Measurements from ENCODE around the gene TSC22D1. TPM values are rescaled to one million over a fixed set of nuclear protein-coding genes. Genes with fewer than 3 reads are reported as not detected.

Gene TSC22D1
- total RNA-seq, 1 experiment from 2014 or later: 72.5 TPM

DNA sequence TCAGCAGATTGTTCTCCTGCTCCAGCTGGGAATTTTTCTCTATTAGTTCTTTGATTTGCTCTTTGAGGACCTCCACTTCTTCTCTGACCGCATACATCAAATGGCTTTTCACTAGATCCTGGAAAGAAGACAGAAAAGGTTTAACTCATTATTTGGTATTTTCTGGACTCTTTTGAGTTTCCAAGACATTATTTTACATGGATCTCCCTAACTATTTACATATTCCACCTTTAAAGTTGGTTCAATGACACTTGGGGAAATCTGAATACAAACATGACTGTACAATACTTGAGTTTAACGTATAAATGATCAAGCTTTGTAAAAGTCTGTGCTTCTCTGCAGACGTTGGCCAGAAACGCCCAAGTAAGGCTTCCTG is 141.4 kb downstream of the TSC22D1 start (continued):
- TF ChIP-seq, protein P1, sequence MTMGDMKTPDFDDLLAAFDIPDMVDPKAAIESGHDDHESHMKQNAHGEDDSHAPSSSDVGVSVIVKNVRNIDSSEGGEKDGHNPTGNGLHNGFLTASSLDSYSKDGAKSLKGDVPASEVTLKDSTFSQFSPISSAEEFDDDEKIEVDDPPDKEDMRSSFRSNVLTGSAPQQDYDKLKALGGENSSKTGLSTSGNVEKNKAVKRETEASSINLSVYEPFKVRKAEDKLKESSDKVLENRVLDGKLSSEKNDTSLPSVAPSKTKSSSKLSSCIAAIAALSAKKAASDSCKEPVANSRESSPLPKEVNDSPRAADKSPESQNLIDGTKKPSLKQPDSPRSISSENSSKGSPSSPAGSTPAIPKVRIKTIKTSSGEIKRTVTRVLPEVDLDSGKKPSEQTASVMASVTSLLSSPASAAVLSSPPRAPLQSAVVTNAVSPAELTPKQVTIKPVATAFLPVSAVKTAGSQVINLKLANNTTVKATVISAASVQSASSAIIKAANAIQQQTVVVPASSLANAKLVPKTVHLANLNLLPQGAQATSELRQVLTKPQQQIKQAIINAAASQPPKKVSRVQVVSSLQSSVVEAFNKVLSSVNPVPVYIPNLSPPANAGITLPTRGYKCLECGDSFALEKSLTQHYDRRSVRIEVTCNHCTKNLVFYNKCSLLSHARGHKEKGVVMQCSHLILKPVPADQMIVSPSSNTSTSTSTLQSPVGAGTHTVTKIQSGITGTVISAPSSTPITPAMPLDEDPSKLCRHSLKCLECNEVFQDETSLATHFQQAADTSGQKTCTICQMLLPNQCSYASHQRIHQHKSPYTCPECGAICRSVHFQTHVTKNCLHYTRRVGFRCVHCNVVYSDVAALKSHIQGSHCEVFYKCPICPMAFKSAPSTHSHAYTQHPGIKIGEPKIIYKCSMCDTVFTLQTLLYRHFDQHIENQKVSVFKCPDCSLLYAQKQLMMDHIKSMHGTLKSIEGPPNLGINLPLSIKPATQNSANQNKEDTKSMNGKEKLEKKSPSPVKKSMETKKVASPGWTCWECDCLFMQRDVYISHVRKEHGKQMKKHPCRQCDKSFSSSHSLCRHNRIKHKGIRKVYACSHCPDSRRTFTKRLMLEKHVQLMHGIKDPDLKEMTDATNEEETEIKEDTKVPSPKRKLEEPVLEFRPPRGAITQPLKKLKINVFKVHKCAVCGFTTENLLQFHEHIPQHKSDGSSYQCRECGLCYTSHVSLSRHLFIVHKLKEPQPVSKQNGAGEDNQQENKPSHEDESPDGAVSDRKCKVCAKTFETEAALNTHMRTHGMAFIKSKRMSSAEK (CRISPR knock-in tag; IDR thresholded peaks at IDR 0.05; ENCODE audit: borderline replicate concordance): no peak
- no peak for TF ChIP-seq NFYB (CRISPR knock-in tag; conservative IDR thresholded peaks at IDR 0.05; ENCODE audit: low read depth)

DNA sequence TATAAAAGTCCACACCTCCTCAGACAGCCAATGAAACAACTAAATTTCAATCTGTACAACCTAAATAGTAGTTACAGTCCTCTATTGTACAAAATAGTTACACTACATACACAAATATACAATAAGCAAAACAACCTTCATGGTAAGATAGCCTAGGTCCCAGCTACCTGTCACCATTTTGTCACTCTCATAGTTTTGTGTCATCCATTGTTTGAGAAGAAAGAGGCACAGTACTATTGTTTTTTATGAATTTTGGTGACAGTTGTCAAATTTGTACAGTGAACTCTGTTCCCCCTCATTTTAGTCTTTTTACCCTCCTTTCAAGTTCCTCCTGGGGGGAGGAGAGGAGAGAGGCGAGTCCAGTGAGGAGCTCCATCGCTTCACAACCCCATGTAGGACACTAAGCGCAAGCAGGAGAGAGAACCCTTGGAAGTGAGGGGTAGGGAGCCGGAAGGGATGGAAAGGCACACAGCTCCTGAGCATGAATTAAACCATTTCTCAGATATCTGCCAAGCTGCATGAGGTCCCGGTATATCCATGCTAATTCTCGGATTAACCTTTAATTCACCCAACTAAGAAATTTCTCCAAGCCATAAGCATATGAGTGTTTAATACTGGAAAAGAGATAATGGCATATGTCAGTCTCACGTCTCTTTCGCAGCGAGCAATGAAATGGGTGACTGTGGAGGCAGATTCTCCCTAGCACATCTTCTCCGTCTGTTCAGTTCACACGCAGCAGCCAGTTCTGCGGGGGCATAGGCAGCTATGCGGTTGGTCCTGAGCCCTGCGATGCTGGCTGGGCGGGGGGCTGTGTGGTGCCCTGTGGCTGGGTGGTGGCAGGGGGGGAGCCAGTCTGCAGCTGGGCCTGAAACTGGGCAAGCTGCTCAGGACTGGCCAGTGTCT is 142.0 kb downstream of the TSC22D1 start:
- ChIA-PET CTCF (no interaction called here), POLR2A (interaction anchor here (0.8 to 4.5 kb wide), 9 partner anchors 8 to 484 kb away, joined by 3 to 60 read pairs (median 4); no protein-coding TSS in a partner anchor)
- peak overlapping the region; percentile 94 for H3K4me3 Mint-ChIP-seq
- H3K27ac Mint-ChIP-seq: peak overlapping the region; percentile 90
- no peaks in the 10 kb centered on the region for H3K27me3 Mint-ChIP-seq (ENCODE audit: low read depth)
- peaks cover 23% of the 10 kb centered on the region for H3K36me3 Mint-ChIP-seq
- DNase-seq (ENCODE audit: low spot score): no peak
- H3K9me3 Mint-ChIP-seq: no peaks in the 10 kb centered on the region
- no peak for ATAC-seq
- TF ChIP-seq, protein P2, sequence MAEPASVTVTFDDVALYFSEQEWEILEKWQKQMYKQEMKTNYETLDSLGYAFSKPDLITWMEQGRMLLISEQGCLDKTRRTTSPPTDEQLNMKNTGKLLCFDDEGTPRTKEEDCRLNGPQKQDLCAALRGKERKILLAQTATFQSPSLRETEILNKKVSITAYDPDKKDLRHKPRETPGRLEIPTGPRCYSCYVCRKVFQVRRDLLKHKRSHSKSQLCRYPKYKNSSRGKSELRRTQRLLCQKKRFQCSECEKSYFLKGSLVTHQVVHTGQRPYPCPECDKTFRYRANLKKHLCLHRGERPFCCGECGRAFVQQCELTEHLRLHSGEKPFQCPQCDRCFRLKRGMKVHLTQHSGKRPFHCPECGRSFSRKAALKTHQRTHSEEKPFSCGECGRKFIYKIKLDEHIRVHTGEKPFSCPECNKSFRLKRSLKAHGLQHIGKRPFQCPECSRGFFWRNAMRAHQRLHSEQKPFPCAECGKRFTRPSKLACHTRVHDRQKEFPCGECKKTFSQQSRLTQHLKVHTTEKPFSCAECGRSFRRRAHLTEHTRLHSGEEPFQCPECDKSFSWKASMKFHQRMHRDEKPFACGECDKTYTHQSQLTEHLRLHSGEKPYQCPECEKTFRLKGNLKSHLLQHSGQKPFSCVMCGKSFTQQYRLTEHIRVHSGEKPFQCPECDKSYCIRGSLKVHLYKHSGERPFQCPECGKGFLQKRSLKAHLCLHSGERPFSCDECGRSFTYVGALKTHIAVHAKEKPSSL (CRISPR knock-in tag; conservative IDR thresholded peaks at IDR 0.05): no peak
- TF ChIP-seq ZNF396 (CRISPR knock-in tag; IDR thresholded peaks at IDR 0.05; ENCODE audit: borderline replicate concordance) (no peak), RORB (CRISPR knock-in tag; IDR thresholded peaks at IDR 0.05) (no peak), ZNF263 (CRISPR knock-in tag; IDR thresholded peaks at IDR 0.05; ENCODE audit: low read depth) (no peak), ZNF671 (CRISPR knock-in tag; IDR thresholded peaks at IDR 0.05) (no peak), SOX15 (CRISPR knock-in tag; IDR thresholded peaks at IDR 0.05) (no peak), SP1 (CRISPR knock-in tag; conservative IDR thresholded peaks at IDR 0.05) (no peak)
- TF ChIP-seq, protein P3, sequence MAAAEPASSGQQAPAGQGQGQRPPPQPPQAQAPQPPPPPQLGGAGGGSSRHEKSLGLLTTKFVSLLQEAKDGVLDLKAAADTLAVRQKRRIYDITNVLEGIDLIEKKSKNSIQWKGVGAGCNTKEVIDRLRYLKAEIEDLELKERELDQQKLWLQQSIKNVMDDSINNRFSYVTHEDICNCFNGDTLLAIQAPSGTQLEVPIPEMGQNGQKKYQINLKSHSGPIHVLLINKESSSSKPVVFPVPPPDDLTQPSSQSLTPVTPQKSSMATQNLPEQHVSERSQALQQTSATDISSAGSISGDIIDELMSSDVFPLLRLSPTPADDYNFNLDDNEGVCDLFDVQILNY (CRISPR knock-in tag; IDR thresholded peaks at IDR 0.05): no peak
- TF ChIP-seq, protein P4, sequence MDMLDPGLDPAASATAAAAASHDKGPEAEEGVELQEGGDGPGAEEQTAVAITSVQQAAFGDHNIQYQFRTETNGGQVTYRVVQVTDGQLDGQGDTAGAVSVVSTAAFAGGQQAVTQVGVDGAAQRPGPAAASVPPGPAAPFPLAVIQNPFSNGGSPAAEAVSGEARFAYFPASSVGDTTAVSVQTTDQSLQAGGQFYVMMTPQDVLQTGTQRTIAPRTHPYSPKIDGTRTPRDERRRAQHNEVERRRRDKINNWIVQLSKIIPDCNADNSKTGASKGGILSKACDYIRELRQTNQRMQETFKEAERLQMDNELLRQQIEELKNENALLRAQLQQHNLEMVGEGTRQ (CRISPR knock-in tag; IDR thresholded peaks at IDR 0.05): no peak
- H3K4me1 Mint-ChIP-seq: peaks cover 22% of the 10 kb centered on the region

DNA sequence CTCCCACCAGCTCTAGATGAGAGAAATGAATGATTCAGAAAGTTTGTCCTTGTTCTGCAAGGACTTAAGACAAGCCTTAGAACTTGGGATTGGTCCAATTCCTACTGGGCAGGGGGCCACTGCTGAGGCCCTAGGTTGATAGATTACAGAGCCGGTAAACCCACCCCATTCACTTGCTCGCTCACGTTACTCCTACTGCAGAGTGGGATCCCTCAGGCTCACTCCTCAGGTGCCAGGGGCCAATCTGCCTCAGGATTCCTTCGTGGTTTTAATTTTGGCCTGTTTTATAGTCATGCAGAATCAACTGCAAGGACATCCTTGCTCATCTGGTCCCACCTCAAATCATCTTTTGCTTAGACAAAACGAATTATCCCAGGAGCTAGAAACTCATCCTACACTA is 143.5 kb downstream of the TSC22D1 start:
- ChIA-PET CTCF (no interaction called here), POLR2A (no interaction called here)
- H3K27ac Mint-ChIP-seq: peak overlapping the region; percentile 7; the same call in 1 of the 2 replicates
- no peak for ATAC-seq
- peaks cover 2% of the 10 kb centered on the region; the same call in 1 of the 2 replicates for H3K9me3 Mint-ChIP-seq
- no peak overlapping the region for H3K4me3 Mint-ChIP-seq
- no peak for DNase-seq (ENCODE audit: low spot score)
- H3K36me3 Mint-ChIP-seq: peaks cover 23% of the 10 kb centered on the region
- H3K4me1 Mint-ChIP-seq: peaks cover 16% of the 10 kb centered on the region
- no peaks in the 10 kb centered on the region for H3K27me3 Mint-ChIP-seq (ENCODE audit: low read depth)
- TF ChIP-seq CREM (CRISPR knock-in tag; IDR thresholded peaks at IDR 0.05) (no peak), ETV6 (CRISPR knock-in tag; IDR thresholded peaks at IDR 0.05) (no peak), NR3C1 (CRISPR knock-in tag; conservative IDR thresholded peaks at IDR 0.05; ENCODE audit: low read depth) (no peak), RELA (CRISPR knock-in tag; IDR thresholded peaks at IDR 0.05; ENCODE audit: borderline replicate concordance) (no peak)
- TF ChIP-seq, protein P3 (CRISPR knock-in tag; IDR thresholded peaks at IDR 0.05): no peak
- TF ChIP-seq, protein P5, sequence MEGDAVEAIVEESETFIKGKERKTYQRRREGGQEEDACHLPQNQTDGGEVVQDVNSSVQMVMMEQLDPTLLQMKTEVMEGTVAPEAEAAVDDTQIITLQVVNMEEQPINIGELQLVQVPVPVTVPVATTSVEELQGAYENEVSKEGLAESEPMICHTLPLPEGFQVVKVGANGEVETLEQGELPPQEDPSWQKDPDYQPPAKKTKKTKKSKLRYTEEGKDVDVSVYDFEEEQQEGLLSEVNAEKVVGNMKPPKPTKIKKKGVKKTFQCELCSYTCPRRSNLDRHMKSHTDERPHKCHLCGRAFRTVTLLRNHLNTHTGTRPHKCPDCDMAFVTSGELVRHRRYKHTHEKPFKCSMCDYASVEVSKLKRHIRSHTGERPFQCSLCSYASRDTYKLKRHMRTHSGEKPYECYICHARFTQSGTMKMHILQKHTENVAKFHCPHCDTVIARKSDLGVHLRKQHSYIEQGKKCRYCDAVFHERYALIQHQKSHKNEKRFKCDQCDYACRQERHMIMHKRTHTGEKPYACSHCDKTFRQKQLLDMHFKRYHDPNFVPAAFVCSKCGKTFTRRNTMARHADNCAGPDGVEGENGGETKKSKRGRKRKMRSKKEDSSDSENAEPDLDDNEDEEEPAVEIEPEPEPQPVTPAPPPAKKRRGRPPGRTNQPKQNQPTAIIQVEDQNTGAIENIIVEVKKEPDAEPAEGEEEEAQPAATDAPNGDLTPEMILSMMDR (IDR thresholded peaks at IDR 0.05): no peak
- TF ChIP-seq, protein P6, sequence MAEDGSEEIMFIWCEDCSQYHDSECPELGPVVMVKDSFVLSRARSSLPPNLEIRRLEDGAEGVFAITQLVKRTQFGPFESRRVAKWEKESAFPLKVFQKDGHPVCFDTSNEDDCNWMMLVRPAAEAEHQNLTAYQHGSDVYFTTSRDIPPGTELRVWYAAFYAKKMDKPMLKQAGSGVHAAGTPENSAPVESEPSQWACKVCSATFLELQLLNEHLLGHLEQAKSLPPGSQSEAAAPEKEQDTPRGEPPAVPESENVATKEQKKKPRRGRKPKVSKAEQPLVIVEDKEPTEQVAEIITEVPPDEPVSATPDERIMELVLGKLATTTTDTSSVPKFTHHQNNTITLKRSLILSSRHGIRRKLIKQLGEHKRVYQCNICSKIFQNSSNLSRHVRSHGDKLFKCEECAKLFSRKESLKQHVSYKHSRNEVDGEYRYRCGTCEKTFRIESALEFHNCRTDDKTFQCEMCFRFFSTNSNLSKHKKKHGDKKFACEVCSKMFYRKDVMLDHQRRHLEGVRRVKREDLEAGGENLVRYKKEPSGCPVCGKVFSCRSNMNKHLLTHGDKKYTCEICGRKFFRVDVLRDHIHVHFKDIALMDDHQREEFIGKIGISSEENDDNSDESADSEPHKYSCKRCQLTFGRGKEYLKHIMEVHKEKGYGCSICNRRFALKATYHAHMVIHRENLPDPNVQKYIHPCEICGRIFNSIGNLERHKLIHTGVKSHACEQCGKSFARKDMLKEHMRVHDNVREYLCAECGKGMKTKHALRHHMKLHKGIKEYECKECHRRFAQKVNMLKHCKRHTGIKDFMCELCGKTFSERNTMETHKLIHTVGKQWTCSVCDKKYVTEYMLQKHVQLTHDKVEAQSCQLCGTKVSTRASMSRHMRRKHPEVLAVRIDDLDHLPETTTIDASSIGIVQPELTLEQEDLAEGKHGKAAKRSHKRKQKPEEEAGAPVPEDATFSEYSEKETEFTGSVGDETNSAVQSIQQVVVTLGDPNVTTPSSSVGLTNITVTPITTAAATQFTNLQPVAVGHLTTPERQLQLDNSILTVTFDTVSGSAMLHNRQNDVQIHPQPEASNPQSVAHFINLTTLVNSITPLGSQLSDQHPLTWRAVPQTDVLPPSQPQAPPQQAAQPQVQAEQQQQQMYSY (CRISPR knock-in tag; IDR thresholded peaks at IDR 0.05): no peak

Measured in WTC11 (cell line).